GM12878 (cell line): Measurements from ENCODE around the gene IL1R2. TPM values are rescaled to one million over a fixed set of nuclear protein-coding genes. Genes with fewer than 3 reads are reported as not detected.

Experiments used
- ATAC-seq: fragments of 200-7000 bp; cut with Tn5 transposase; 3 replicates; pipeline ENCODE4 v1.9.1; 2020; ENCODE audit warnings: mild to moderate bottlenecking, moderate library complexity
- BruUV-seq: library from RNA; stranded (reverse); fragments of 400-500 nt; replicated peaks from 2 replicates; lab custom pipeline; 2021; lab: Mats Ljungman, UMichigan
- CTCF ChIA-PET: fragments of 300-600 bp; sonication (Branson Sonifier 250); formaldehyde crosslinking; extraction: SDS; loops from one replicate; lab custom pipeline; 2021; ENCODE audit warnings: inconsistent platforms; lab: Yijun Ruan, JAX
- POLR2A ChIA-PET: fragments of 350-600 bp; formaldehyde crosslinking; extraction: SDS; loops from one replicate; lab custom pipeline; 2021; ENCODE audit warnings: inconsistent platforms; lab: Charles Lee
- RAD21 ChIA-PET: fragments of 300-600 bp; sonication (Branson Sonifier 250); formaldehyde crosslinking; loops from one replicate; lab custom pipeline; 2023; ENCODE audit warnings: antibody characterized with exemption; ENCODE audit not compliant: unreplicated experiment; lab: Charles Lee
- SMC1A ChIA-PET: fragments of 300-600 bp; sonication (Branson Sonifier 250); formaldehyde crosslinking; loops from one replicate; lab custom pipeline; 2023; ENCODE audit not compliant: unreplicated experiment, uncharacterized antibody; lab: Charles Lee
- DNase-seq: peaks from one replicate; pipeline ENCODE4 v3.0.0-alpha.2; 2011; ENCODE audit warnings: low read depth, low spot score
- FAIRE-seq: peaks from 3 replicates; lab custom pipeline; 2011; peaks lifted over from hg19 to GRCh38; lab: Jason Lieb, UNC
- H2AFZ ChIP-seq: 2 replicates; pipeline ENCODE4 v1.6.0; 2011; ENCODE audit warnings: low read depth, low read length, control low read depth; ENCODE audit not compliant: control insufficient read depth
- H3K27ac ChIP-seq: 2 replicates; pipeline ENCODE4 v1.5.1; 2011; ENCODE audit warnings: control low read depth; ENCODE audit not compliant: control insufficient read depth, insufficient read depth
- H3K27me3 ChIP-seq, 2 experiments: replicated peaks in 1 of 2; 2 replicates each; pipeline versions ENCODE4 v1.6.0 to v1.6.1; 2011; ENCODE audit warnings: low read length in 1 of 2; ENCODE audit not compliant: control insufficient read depth in 2 of 2, insufficient read depth in 2 of 2
- H3K36me3 ChIP-seq, 2 experiments: 2 replicates each; pipeline ENCODE4 v1.5.1; 2011; ENCODE audit warnings: low read length in 1 of 2; ENCODE audit not compliant: control insufficient read depth in 2 of 2, insufficient read depth in 2 of 2
- H3K4me1 ChIP-seq: 2 replicates; pipeline ENCODE4 v1.6.1; 2011; ENCODE audit warnings: mild to moderate bottlenecking, low read length, moderate library complexity, mixed read lengths; ENCODE audit not compliant: control insufficient read depth, insufficient read depth
- H3K4me2 ChIP-seq: 2 replicates; pipeline ENCODE4 v1.6.0; 2011; ENCODE audit warnings: control low read depth; ENCODE audit not compliant: control insufficient read depth, insufficient read depth
- H3K4me3 ChIP-seq: fragments of 200-600 bp; sonication (generic); 2 replicates; pipeline ENCODE4 v1.5.1; 2016
- H3K79me2 ChIP-seq: 2 replicates; pipeline ENCODE4 v1.6.0; 2011; ENCODE audit warnings: low read length; ENCODE audit not compliant: control insufficient read depth, insufficient read depth
- H3K9ac ChIP-seq: 2 replicates; pipeline ENCODE4 v1.8.0; 2011; ENCODE audit warnings: low read length, control low read depth, mixed read lengths; ENCODE audit not compliant: control insufficient read depth, insufficient read depth
- H3K9me3 ChIP-seq: replicated peaks from 3 replicates; pipeline ENCODE4 v1.5.1; 2011; ENCODE audit warnings: mild to moderate bottlenecking, low read length; ENCODE audit not compliant: control insufficient read depth, insufficient read depth
- H4K20me1 ChIP-seq: 2 replicates; pipeline ENCODE4 v1.6.0; 2011; ENCODE audit not compliant: control insufficient read depth, insufficient read depth
- ATF7 ChIP-seq: fragments of 450-650 bp; IDR thresholded peaks from 2 replicates; pipeline ENCODE4 v1.6.1; 2016; ENCODE audit warnings: low read depth, mild to moderate bottlenecking
- DPF2 ChIP-seq: fragments of 450-650 bp; IDR thresholded peaks from 2 replicates; pipeline ENCODE4 v1.6.1; 2017; ENCODE audit warnings: mild to moderate bottlenecking
- EP300 ChIP-seq, 2 experiments: fragments of 150-350 bp in 1 of 2; IDR thresholded peaks; 2 replicates each; pipeline ENCODE4 v1.6.1; 2011 to 2012; ENCODE audit warnings: low read depth in 2 of 2, low read length in 2 of 2, borderline replicate concordance in 1 of 2, improper control_type of control experiment in 1 of 2, inconsistent platforms in 1 of 2; ENCODE audit not compliant: control insufficient read depth in 1 of 2
- GATAD2B ChIP-seq: fragments of 450-650 bp; conservative IDR thresholded peaks from 2 replicates; pipeline ENCODE4 v1.6.1; 2017; ENCODE audit warnings: low read depth, mild to moderate bottlenecking, moderate library complexity
- HDGF ChIP-seq: fragments of 450-650 bp; IDR thresholded peaks from 2 replicates; pipeline ENCODE4 v1.6.1; 2016; ENCODE audit warnings: antibody characterized with exemption
- IKZF1 ChIP-seq: fragments of 450-650 bp; conservative IDR thresholded peaks from 2 replicates; pipeline ENCODE4 v1.6.1; 2017; ENCODE audit warnings: antibody characterized with exemption, mild to moderate bottlenecking
- MTA2 ChIP-seq: fragments of 450-650 bp; IDR thresholded peaks from 2 replicates; pipeline ENCODE4 v1.6.1; 2016; ENCODE audit warnings: low read depth, mild to moderate bottlenecking, moderate library complexity
- RUNX3 ChIP-seq: IDR thresholded peaks from 2 replicates; pipeline ENCODE4 v1.6.1; 2012; ENCODE audit warnings: low read length, inconsistent platforms
- SMARCA5 ChIP-seq: fragments of 450-650 bp; IDR thresholded peaks from 2 replicates; pipeline ENCODE4 v1.6.1; 2017; ENCODE audit warnings: mild to moderate bottlenecking
- WGBS: methylation state at CpG from one replicate; pipeline ENCODE4 v1.1.6; 2016; ENCODE audit warnings: low lambda C conversion rate; ENCODE audit not compliant: insufficient replicate concordance, insufficient coverage; ENCODE audit errors: missing lambda C conversion rate; 5-methylcytosine and 5-hydroxymethylcytosine counted together
- in situ Hi-C: fragments of 300-500 bp; cut with MboI; formaldehyde crosslinking; loops from 9 replicates; pipeline ENCODE4 v1.14.3; 2018; ENCODE audit warnings: mixed read lengths
- intact Hi-C: fragments of 100-400 bp; cut with micrococcal nuclease; formaldehyde crosslinking; loops from one replicate; pipeline ENCODE4 v1.14.2; 2022; ENCODE audit not compliant: unreplicated experiment
- polyA plus RNA-seq, 11 experiments: library from polyadenylated mRNA; depleted of rRNA in 4 of 11; unstranded in 6 of 11; stranded (reverse) in 5 of 11; fragments of >200 nt; fragmentation: Nextera tagmentation in 4 of 11; fragmentation: Illumina TruSeq in 1 of 11; extraction: Ambion mirVana in 4 of 11; extraction: Trizol in 1 of 11; gene quantifications; 1 replicate in 1 of 11; 2 replicates in 10 of 11; pipeline versions ENCODE4 v1.2.1 to v1.2.3, GENCODE V29; 2011 to 2016; ENCODE audit warnings: inconsistent platforms in 2 of 11, missing spikeins in 2 of 11, low read depth in 1 of 11
- total RNA-seq, 4 experiments: library from RNA; depleted of rRNA in 3 of 4; stranded (reverse); fragments of >200 nt in 3 of 4; fragmentation: Illumina TruSeq in 1 of 4; extraction: Trizol in 1 of 4; gene quantifications; 2 replicates each; pipeline versions ENCODE4 v1.2.1 to v1.2.3, GENCODE V29; 2013 to 2021
- TF ChIP-seq, protein P1 (sequence below): fragments of 450-650 bp; IDR thresholded peaks from 2 replicates; pipeline ENCODE4 v1.6.1; 2017; ENCODE audit warnings: low read depth, mild to moderate bottlenecking, moderate library complexity
- TF ChIP-seq, protein P2 (sequence below): fragments of 450-650 bp; IDR thresholded peaks from 2 replicates; pipeline ENCODE4 v1.6.1; 2016; ENCODE audit warnings: mild to moderate bottlenecking
- TF ChIP-seq, protein P3 (sequence below): fragments of 450-650 bp; IDR thresholded peaks from 2 replicates; pipeline ENCODE4 v1.6.1; 2017; ENCODE audit warnings: mild to moderate bottlenecking, moderate library complexity
- TF ChIP-seq, protein P4 (sequence below): fragments of 450-650 bp; IDR thresholded peaks from 2 replicates; pipeline ENCODE4 v1.6.1; 2017; ENCODE audit warnings: borderline replicate concordance

Gene IL1R2
- total and polyA plus RNA-seq, 10 of the 15 experiments (the other 5 are each of a cell fraction or from before 2014, with no cell fraction given), result 0.44 to 6.4 (median 0.62) TPM

DNA sequence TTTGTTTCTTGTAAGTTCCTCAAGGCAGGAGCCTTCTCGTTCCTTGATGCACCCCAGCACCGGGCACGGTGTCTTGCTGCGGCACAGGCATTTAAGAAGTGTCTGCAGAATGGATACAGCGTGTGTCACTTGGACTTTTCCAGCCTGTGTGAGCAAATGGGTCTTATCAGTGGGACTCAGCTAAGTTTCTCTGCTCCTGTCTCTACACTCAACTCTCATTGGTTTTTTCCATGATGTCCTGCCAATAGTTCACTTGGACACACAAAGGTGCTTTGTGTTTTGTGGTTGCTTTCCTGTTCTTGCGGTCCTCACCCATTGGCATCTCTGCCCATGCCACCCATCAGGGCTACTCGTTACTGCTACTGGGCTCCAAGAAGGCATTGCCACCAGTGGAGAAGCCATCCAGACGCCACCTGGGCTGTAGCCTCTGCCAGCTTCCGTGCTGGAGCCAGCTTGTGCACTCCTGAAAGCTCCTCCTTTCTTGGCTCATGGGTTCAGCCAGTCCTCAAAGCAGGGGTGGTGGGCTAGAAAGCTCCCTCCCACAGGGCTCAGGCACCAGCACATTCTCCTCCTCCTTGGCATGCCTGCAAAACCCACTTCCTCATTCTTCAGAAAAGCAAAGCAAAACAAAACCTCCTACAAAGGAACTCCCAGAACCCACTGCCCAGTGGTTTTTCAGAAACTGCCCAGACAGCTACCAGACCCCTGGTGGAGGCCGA is 41.4 kb downstream of the IL1R2 start:
- in situ Hi-C loops (no loop called here), intact Hi-C loops (no loop called here)
- DNase-seq (peak; percentile 53), ATAC-seq (peak; percentile 94), FAIRE-seq (no peak)
- ChIA-PET POLR2A (interaction anchor here (0.7 to 1.7 kb wide), 6 partner anchors 9 to 75 kb away, joined by 3 to 9 read pairs (median 4); no protein-coding TSS in a partner anchor), RAD21 (interaction anchor here (0.7 to 3.5 kb wide), 12 partner anchors 8 to 392 kb away, joined by 3 to 26 read pairs (median 4); no protein-coding TSS in a partner anchor), SMC1A (interaction anchor here (0.8 to 9.9 kb wide), 17 partner anchors 6 to 207 kb away, joined by 3 to 72 read pairs (median 6); no protein-coding TSS in a partner anchor), CTCF (interaction anchor here (0.9 to 15.7 kb wide), 16 partner anchors 8 to 350 kb away, joined by 3 to 370 read pairs (median 4); no protein-coding TSS in a partner anchor)
- no peaks in the 10 kb centered on the region; the same call in 2 of the 3 replicates for H3K9me3 ChIP-seq
- H3K4me3 ChIP-seq, result no peak overlapping the region
- no peaks in the 10 kb centered on the region for H3K36me3 ChIP-seq
- no peaks in the 10 kb centered on the region for H3K27me3 ChIP-seq
- 44% methylated on average over 10 of the region's 10 CpGs for WGBS
- peaks cover 5% of the 10 kb centered on the region for H3K4me1 ChIP-seq
- no peak overlapping the region for H3K27ac ChIP-seq
- BruUV-seq, result no TSS peak
- H3K4me2 ChIP-seq, result peak overlapping the region; percentile 22; the same call in 1 of the 2 replicates
- no peak overlapping the region; the same call in 1 of the 2 replicates for H2AFZ ChIP-seq
- no peak overlapping the region for H3K9ac ChIP-seq
- no peaks in the 10 kb centered on the region for H3K79me2 ChIP-seq
- no peaks in the 10 kb centered on the region for H4K20me1 ChIP-seq
- TF ChIP-seq, protein P1, sequence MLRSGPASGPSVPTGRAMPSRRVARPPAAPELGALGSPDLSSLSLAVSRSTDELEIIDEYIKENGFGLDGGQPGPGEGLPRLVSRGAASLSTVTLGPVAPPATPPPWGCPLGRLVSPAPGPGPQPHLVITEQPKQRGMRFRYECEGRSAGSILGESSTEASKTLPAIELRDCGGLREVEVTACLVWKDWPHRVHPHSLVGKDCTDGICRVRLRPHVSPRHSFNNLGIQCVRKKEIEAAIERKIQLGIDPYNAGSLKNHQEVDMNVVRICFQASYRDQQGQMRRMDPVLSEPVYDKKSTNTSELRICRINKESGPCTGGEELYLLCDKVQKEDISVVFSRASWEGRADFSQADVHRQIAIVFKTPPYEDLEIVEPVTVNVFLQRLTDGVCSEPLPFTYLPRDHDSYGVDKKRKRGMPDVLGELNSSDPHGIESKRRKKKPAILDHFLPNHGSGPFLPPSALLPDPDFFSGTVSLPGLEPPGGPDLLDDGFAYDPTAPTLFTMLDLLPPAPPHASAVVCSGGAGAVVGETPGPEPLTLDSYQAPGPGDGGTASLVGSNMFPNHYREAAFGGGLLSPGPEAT, result peak; percentile 45; the same call in 1 of the 2 replicates
- TF ChIP-seq RUNX3 (peak; percentile 17; the same call in 1 of the 2 replicates), MTA2 (peak; percentile 47; the same call in 1 of the 2 replicates), ATF7 (0 out of 2 replicates have a peak, but pooled peaks have one; percentile 15), HDGF (0 out of 2 replicates have a peak, but pooled peaks have one; percentile 52), SMARCA5 (peak; percentile 43; the same call in 1 of the 2 replicates), DPF2 (peak; percentile 75), IKZF1 (peak; percentile 75; the same call in 1 of the 2 replicates), EP300 (IDR thresholded peaks at IDR 0.05; ENCODE audit: borderline replicate concordance in 1 of 2, control insufficient read depth in 1 of 2, low read depth in 2 of 2, low read length in 2 of 2) (peak in 1 of 2 experiments; percentile 29; a peak in 1 of 4 replicates), GATAD2B (peak; percentile 60; the same call in 1 of the 2 replicates)
- TF ChIP-seq, protein P2, sequence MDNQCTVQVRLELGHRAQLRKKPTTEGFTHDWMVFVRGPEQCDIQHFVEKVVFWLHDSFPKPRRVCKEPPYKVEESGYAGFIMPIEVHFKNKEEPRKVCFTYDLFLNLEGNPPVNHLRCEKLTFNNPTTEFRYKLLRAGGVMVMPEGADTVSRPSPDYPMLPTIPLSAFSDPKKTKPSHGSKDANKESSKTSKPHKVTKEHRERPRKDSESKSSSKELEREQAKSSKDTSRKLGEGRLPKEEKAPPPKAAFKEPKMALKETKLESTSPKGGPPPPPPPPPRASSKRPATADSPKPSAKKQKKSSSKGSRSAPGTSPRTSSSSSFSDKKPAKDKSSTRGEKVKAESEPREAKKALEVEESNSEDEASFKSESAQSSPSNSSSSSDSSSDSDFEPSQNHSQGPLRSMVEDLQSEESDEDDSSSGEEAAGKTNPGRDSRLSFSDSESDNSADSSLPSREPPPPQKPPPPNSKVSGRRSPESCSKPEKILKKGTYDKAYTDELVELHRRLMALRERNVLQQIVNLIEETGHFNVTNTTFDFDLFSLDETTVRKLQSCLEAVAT, result peak; percentile 49; the same call in 1 of the 2 replicates
- TF ChIP-seq, protein P3, sequence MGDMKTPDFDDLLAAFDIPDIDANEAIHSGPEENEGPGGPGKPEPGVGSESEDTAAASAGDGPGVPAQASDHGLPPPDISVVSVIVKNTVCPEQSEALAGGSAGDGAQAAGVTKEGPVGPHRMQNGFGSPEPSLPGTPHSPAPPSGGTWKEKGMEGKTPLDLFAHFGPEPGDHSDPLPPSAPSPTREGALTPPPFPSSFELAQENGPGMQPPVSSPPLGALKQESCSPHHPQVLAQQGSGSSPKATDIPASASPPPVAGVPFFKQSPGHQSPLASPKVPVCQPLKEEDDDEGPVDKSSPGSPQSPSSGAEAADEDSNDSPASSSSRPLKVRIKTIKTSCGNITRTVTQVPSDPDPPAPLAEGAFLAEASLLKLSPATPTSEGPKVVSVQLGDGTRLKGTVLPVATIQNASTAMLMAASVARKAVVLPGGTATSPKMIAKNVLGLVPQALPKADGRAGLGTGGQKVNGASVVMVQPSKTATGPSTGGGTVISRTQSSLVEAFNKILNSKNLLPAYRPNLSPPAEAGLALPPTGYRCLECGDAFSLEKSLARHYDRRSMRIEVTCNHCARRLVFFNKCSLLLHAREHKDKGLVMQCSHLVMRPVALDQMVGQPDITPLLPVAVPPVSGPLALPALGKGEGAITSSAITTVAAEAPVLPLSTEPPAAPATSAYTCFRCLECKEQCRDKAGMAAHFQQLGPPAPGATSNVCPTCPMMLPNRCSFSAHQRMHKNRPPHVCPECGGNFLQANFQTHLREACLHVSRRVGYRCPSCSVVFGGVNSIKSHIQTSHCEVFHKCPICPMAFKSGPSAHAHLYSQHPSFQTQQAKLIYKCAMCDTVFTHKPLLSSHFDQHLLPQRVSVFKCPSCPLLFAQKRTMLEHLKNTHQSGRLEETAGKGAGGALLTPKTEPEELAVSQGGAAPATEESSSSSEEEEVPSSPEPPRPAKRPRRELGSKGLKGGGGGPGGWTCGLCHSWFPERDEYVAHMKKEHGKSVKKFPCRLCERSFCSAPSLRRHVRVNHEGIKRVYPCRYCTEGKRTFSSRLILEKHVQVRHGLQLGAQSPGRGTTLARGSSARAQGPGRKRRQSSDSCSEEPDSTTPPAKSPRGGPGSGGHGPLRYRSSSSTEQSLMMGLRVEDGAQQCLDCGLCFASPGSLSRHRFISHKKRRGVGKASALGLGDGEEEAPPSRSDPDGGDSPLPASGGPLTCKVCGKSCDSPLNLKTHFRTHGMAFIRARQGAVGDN, result peak; percentile 93
- TF ChIP-seq, protein P4, sequence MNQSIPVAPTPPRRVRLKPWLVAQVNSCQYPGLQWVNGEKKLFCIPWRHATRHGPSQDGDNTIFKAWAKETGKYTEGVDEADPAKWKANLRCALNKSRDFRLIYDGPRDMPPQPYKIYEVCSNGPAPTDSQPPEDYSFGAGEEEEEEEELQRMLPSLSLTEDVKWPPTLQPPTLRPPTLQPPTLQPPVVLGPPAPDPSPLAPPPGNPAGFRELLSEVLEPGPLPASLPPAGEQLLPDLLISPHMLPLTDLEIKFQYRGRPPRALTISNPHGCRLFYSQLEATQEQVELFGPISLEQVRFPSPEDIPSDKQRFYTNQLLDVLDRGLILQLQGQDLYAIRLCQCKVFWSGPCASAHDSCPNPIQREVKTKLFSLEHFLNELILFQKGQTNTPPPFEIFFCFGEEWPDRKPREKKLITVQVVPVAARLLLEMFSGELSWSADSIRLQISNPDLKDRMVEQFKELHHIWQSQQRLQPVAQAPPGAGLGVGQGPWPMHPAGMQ, result no peak
